Lower lobe of right lung (tissue), 2 donors: ENCODE measurements around the gene ZNF629. TPM values are rescaled to one million over a fixed set of nuclear protein-coding genes. Genes with fewer than 3 reads are reported as not detected.
A peak's percentile ranks its signal among the peaks of the same experiment; 100 is the strongest.

Source experiments
- ATAC-seq, 2 donors: fragments of 200-7000 bp; cut with Tn5 transposase; one replicate each; pipeline ENCODE4 v1.9.1; 2020 to 2022; ENCODE audit warnings: mild to moderate bottlenecking in 2 of 2, moderate library complexity in 2 of 2
- DNase-seq: peaks from one replicate; pipeline ENCODE4 v3.0.0-alpha.2; 2020
- H3K27ac ChIP-seq: fragments of 200-600 bp; one replicate; pipeline ENCODE4 v1.8.0; 2022
- H3K27me3 ChIP-seq: fragments of 200-600 bp; one replicate; pipeline ENCODE4 v1.8.0; 2022; ENCODE audit warnings: low read depth
- H3K36me3 ChIP-seq: fragments of 200-600 bp; one replicate; pipeline ENCODE4 v1.8.0; 2022; ENCODE audit warnings: mild to moderate bottlenecking
- H3K4me1 ChIP-seq: fragments of 200-600 bp; one replicate; pipeline ENCODE4 v1.8.0; 2022
- H3K4me3 ChIP-seq: fragments of 200-600 bp; one replicate; pipeline ENCODE4 v1.8.0; 2022; ENCODE audit warnings: mild to moderate bottlenecking
- H3K9me3 ChIP-seq: fragments of 200-600 bp; one replicate; pipeline ENCODE4 v1.8.0; 2022
- intact Hi-C: fragments of 100-400 bp; cut with DNase I; formaldehyde crosslinking; loops from one replicate; pipeline ENCODE4 v1.11.0; 2022
- total RNA-seq: library from RNA; stranded (reverse); fragmentation: NEBNext Ultra II Directional; extraction: Animal tissue kit (Norgen Biotek cat#: 25700); gene quantifications from one replicate; pipeline ENCODE4 v1.2.1, GENCODE V29; 2021
- TF ChIP-seq, protein P1 (sequence below): fragments of 200-600 bp; IDR thresholded peaks from one replicate; pipeline ENCODE4 v1.8.0; 2022; ENCODE audit warnings: antibody characterized with exemption, mild to moderate bottlenecking
- donor health status: DM: no; HTN: yes; CAD: no; lungs with severe emphysema.

Gene ZNF629
- total RNA-seq, 1 donor from 2014 or later, result 11.9 TPM

DNA sequence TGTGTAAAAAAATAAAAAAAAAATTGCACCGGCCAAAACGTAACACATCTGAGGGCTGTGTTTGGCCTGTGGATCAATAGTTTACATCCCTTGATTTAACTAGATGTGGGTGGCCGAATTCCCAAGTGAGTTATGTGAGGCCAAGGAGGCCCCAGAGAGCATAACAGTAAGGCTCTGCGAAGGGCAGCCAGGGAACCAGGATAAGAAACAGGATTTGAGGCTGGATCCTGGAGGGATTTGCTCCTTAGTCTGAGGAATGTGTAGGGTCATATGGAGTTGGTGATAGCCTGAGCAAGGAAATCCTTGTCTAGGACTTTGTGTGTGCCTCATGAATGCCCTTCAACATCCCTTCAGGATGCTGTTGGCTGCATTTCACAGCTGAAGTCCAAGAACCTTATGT is 36.8 kb downstream of the ZNF629 start:
- Histone ChIP-seq H3K36me3 (peaks cover 47% of the 10 kb centered on the region), H3K4me1 (peaks cover 7% of the 10 kb centered on the region), H3K27me3 (no peaks in the 10 kb centered on the region), H3K4me3 (no peak overlapping the region), H3K9me3 (no peaks in the 10 kb centered on the region), H3K27ac (no peak overlapping the region)
- no peak for DNase-seq
- intact Hi-C loops, result no loop called here
- ATAC-seq, result no peak
- TF ChIP-seq, protein P1, sequence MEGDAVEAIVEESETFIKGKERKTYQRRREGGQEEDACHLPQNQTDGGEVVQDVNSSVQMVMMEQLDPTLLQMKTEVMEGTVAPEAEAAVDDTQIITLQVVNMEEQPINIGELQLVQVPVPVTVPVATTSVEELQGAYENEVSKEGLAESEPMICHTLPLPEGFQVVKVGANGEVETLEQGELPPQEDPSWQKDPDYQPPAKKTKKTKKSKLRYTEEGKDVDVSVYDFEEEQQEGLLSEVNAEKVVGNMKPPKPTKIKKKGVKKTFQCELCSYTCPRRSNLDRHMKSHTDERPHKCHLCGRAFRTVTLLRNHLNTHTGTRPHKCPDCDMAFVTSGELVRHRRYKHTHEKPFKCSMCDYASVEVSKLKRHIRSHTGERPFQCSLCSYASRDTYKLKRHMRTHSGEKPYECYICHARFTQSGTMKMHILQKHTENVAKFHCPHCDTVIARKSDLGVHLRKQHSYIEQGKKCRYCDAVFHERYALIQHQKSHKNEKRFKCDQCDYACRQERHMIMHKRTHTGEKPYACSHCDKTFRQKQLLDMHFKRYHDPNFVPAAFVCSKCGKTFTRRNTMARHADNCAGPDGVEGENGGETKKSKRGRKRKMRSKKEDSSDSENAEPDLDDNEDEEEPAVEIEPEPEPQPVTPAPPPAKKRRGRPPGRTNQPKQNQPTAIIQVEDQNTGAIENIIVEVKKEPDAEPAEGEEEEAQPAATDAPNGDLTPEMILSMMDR, result no peak

DNA sequence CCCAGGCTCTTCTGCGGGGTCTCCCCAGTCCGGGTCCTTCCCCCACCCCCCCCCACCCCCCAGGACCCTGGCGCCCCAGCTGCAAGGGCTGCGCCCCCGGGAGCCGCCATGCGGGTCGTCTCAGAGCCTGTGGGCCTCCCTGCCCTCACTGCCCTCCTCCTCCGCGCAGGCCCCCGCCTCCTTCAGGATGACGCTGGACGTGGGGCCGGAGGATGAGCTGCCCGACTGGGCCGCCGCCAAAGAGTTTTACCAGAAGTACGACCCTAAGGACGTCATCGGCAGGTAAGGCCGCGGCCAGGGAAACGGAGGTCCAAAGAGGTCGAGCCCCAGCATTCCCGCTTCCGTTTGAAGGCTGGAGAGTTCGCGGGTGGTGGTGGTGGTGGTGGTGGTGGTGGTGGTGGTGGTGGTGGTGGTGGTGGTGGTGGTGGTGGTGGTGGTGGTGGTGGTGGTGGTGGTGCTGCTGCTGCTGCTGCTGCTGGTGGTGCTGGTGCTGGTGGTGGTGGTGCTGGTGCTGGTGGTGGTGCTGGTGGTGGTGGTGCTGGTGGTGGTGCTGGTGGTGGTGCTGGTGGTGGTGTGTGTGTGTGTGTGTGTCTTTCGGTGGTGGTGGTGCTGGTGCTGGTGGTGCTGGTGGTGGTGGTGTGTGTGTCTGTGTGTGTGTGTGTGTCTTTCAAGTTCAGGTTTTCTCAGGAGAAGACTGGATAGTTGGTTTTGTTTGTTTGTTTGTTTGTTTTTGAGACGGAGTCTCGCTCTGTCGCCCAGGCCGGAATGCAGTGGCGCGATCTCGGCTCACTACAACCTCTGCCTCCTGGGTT is 38.2 kb downstream of the ZNF629 start:
- ATAC-seq (peak; percentile 59 to 62), DNase-seq (peak; percentile 68)
- TF ChIP-seq, protein P1, result no peak
- Histone ChIP-seq H3K9me3 (no peaks in the 10 kb centered on the region), H3K36me3 (peaks cover 47% of the 10 kb centered on the region), H3K27me3 (no peaks in the 10 kb centered on the region), H3K4me3 (peak overlapping the region; percentile 75), H3K27ac (peak overlapping the region; percentile 89), H3K4me1 (peaks cover 7% of the 10 kb centered on the region)
- intact Hi-C loops, result no loop called here

DNA sequence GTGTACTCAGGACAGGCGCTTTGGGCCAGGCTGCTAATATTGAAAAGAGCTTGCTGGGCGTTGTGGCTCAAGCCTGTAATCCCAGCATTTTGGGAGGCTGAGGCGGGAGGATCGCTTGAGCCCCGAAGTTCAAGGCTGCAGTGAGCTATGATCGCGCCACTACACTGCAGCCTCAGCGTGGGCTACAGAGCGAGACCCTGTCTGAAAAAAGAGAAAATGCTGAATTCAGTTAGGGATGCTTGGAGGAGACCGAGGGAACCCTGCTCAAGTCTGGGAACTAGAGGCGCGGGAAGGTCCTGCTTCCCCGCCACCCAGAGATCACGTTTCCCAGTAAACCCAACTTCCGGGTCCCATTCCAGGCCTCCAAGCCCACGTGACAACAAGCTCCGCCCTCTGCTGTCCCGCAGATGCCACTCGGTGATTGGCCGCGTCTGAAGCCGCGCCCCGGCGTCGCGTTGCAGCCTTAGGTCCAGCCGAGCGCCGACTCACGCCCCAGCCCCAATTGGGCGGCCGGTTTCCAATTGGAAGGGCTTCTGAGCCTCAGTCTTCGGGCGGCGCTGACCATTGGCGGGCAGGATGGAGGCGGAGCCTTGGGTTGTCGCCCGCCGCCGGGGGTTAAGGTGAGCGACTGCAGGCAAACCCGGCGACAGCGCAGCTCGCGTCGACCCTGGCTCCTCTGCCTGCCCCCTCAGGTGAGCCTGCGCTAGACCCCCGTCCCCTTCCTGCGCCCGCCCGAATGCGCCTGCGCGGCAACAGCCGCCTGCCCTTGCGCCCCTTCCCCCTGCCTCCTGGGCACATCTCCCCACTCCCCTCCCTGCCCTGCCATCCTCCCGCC is 39.0 kb downstream of the ZNF629 start, which contains the start of gene PHKG2:
Gene PHKG2 (plus strand): TSS at position 627 of the 835 bp plus-strand sequence. CDS start 396 bp downstream, outside the sequence.
- Histone ChIP-seq H3K4me3 (peak within 1 kb of the TSS; percentile 75), H3K27ac (peak within 1 kb of the TSS; percentile 89), H3K36me3 (peaks cover 47% of the 10 kb centered on the region), H3K9me3 (no peaks in the 10 kb centered on the region), H3K4me1 (peaks cover 7% of the 10 kb centered on the region), H3K27me3 (no peaks in the 10 kb centered on the region)
- DNase-seq (peak; percentile 100), ATAC-seq (peak; percentile 99)
- intact Hi-C loops, result no loop called here
- TF ChIP-seq, protein P1, result no peak

DNA sequence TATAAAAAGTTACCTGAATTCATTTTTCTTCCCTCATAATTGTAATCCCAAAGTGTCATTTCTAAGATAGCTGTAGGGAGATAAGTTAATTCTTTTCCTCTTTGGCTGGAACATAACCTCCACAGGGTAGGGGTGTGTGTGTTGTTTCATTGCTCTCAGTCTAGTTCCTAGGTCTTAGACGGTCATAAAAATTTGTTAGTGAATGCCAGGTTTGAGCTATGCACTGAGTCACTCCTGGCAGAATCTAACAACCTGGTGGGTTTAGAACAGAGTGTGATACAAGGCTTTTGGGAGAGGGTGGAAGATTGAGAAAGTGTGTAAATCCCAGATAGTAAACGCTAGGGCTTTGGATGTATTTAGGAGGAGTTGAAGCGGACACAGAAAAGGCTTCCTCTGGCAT is 39.7 kb downstream of the ZNF629 start:
- no peak for DNase-seq
- Histone ChIP-seq H3K36me3 (peaks cover 41% of the 10 kb centered on the region), H3K9me3 (no peaks in the 10 kb centered on the region), H3K27me3 (no peaks in the 10 kb centered on the region), H3K27ac (peak overlapping the region; percentile 89), H3K4me3 (peak overlapping the region; percentile 75), H3K4me1 (peaks cover 9% of the 10 kb centered on the region)
- TF ChIP-seq, protein P1, result no peak
- no peak for ATAC-seq
- intact Hi-C loops, result no loop called here

DNA sequence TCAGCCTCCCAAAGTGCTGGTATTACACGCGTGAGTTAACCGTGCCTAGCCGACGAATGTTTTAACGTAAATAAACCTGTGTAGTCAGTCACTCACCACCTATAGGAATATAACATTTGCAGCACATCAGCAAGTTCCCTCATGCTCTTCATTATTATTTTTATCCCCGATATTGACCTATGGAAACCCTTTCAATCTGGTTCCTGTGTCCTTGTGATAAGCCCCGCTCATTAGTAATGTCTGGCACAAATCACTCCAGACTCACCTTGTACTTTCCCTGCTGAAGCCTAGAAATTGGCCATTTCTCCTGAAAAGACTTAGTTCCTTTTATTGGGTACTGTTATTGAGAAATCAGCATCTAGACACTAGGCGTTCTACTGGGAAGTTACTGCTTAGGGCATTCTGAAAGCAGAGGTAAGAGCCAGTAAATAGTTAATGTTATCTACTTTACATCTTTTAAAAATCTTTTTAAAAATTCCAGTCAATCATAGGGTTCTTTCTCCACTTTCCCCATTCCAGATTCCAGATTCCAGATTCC is 40.3 kb downstream of the ZNF629 start:
- ATAC-seq (no peak), DNase-seq (no peak)
- no peak overlapping the region for H3K27ac ChIP-seq
- H3K4me3 ChIP-seq, result no peak overlapping the region
- H3K27me3 ChIP-seq, result no peaks in the 10 kb centered on the region
- peaks cover 37% of the 10 kb centered on the region for H3K36me3 ChIP-seq
- intact Hi-C loops, result no loop called here
- TF ChIP-seq, protein P1, result no peak
- no peaks in the 10 kb centered on the region for H3K9me3 ChIP-seq
- H3K4me1 ChIP-seq, result peaks cover 16% of the 10 kb centered on the region
